RWPE2 (cell line): ENCODE data around the gene SUMF1.

Experiments used
- ATAC-seq: fragments of 200-7000 bp; cut with Tn5 transposase; 3 replicates; pipeline ENCODE4 v1.9.1; 2021; ENCODE audit warnings: low read depth
- DNase-seq: peaks from one replicate; pipeline ENCODE4 v3.0.0-alpha.2; 2020; ENCODE audit warnings: low spot score
- H3K27ac ChIP-seq: fragments of 450-650 bp; 2 replicates; pipeline ENCODE4 v1.5.1; 2017; ENCODE audit warnings: mild to moderate bottlenecking; ENCODE audit not compliant: poor library complexity, severe bottlenecking
- H3K27me3 ChIP-seq: fragments of 250-450 bp; sonication (Bioruptor Pico); 2 replicates; pipeline ENCODE4 v1.5.1; 2021; ENCODE audit warnings: mild to moderate bottlenecking, moderate library complexity; ENCODE audit not compliant: insufficient read depth, poor library complexity, severe bottlenecking
- H3K36me3 ChIP-seq: fragments of 250-450 bp; sonication (Bioruptor Pico); 2 replicates; pipeline ENCODE4 v1.5.1; 2020; ENCODE audit warnings: low read depth, mild to moderate bottlenecking, moderate library complexity
- H3K4me1 ChIP-seq: fragments of 250-450 bp; sonication (Bioruptor Pico); 2 replicates; pipeline ENCODE4 v1.5.1; 2021; ENCODE audit warnings: mild to moderate bottlenecking, moderate library complexity; ENCODE audit not compliant: insufficient read depth, poor library complexity, severe bottlenecking
- H3K4me3 ChIP-seq: fragments of 250-450 bp; sonication (Bioruptor Pico); 2 replicates; pipeline ENCODE4 v1.5.1; 2021; ENCODE audit warnings: mild to moderate bottlenecking, moderate library complexity; ENCODE audit not compliant: severe bottlenecking
- H3K9me3 ChIP-seq: fragments of 250-450 bp; sonication (Bioruptor Pico); 2 replicates; pipeline ENCODE4 v1.5.1; 2021; ENCODE audit warnings: mild to moderate bottlenecking, moderate library complexity; ENCODE audit not compliant: severe bottlenecking
- CTCF ChIP-seq: fragments of 450-650 bp; IDR thresholded peaks from one replicate; pipeline ENCODE4 v1.5.1; 2017; ENCODE audit warnings: mild to moderate bottlenecking, moderate library complexity; ENCODE audit not compliant: poor library complexity, severe bottlenecking

The SUMF1 gene

GRCh38 chr3:4356546-4357410 is 110.3 kb downstream of the SUMF1 start:
- Histone ChIP-seq H3K4me3 (no peak overlapping the region), H3K27me3 (no peaks in the 10 kb centered on the region), H3K9me3 (no peaks in the 10 kb centered on the region), H3K27ac (no peak overlapping the region), H3K36me3 (no peaks in the 10 kb centered on the region), H3K4me1 (no peaks in the 10 kb centered on the region)
- ATAC-seq (no peak), DNase-seq (no peak)
- TF ChIP-seq CTCF, result no peak

- DNase-seq (no peak), ATAC-seq (no peak)
- Histone ChIP-seq H3K27me3 (no peaks in the 10 kb centered on the region), H3K4me3 (no peak overlapping the region), H3K36me3 (no peaks in the 10 kb centered on the region), H3K27ac (no peak overlapping the region), H3K9me3 (no peaks in the 10 kb centered on the region), H3K4me1 (no peaks in the 10 kb centered on the region)
- no peak for TF ChIP-seq CTCF
These were observed 110.9 kb downstream of the SUMF1 start for GRCh38 chr3:4356220-4356540.

- TF ChIP-seq CTCF, result no peak
- Histone ChIP-seq H3K27ac (no peak overlapping the region), H3K4me1 (no peaks in the 10 kb centered on the region), H3K36me3 (no peaks in the 10 kb centered on the region), H3K9me3 (no peaks in the 10 kb centered on the region), H3K4me3 (no peak overlapping the region), H3K27me3 (no peaks in the 10 kb centered on the region)
- ATAC-seq (no peak), DNase-seq (no peak)
These were observed 111.5 kb downstream of the SUMF1 start for GRCh38 chr3:4355401-4356219.

- no peaks in the 10 kb centered on the region for H3K9me3 ChIP-seq
- ATAC-seq, result no peak
- H3K27ac ChIP-seq, result no peak overlapping the region
- no peaks in the 10 kb centered on the region for H3K36me3 ChIP-seq
- no peak for TF ChIP-seq CTCF
- H3K27me3 ChIP-seq, result no peaks in the 10 kb centered on the region
- DNase-seq, result no peak
- H3K4me1 ChIP-seq, result no peaks in the 10 kb centered on the region
- no peak overlapping the region for H3K4me3 ChIP-seq
These were observed 115.2 kb downstream of the SUMF1 start for GRCh38 chr3:4351872-4352271.
